Astrocyte (in vitro differentiated cells and primary cell): ENCODE data around the gene ITPRIPL1. TPM values are rescaled to one million over a fixed set of nuclear protein-coding genes. Genes with fewer than 3 reads are reported as not detected.

Experiments used
- DNase-seq: peaks from one replicate; pipeline ENCODE4 v3.0.0-alpha.2; 2010; ENCODE audit warnings: low read depth
- FAIRE-seq: peaks from 2 replicates; lab custom pipeline; 2011; peaks lifted over from hg19 to GRCh38; lab: Jason Lieb, UNC
- H2AFZ ChIP-seq: 2 replicates; pipeline ENCODE4 v1.6.0; 2012; ENCODE audit warnings: low read depth, low read length, inconsistent platforms
- H3K27ac ChIP-seq: 2 replicates; pipeline ENCODE4 v1.5.1; 2011; ENCODE audit warnings: low read depth, low read length, inconsistent platforms
- H3K27me3 ChIP-seq: 2 replicates; pipeline ENCODE4 v1.6.0; 2011; ENCODE audit warnings: low read length, inconsistent platforms; ENCODE audit not compliant: insufficient read depth
- H3K36me3 ChIP-seq: 2 replicates; pipeline ENCODE4 v1.5.1; 2011; ENCODE audit warnings: low read length, inconsistent platforms; ENCODE audit not compliant: insufficient read depth
- H3K4me1 ChIP-seq: 2 replicates; pipeline ENCODE4 v1.5.1; 2011; ENCODE audit warnings: low read length, inconsistent platforms; ENCODE audit not compliant: insufficient read depth
- H3K4me2 ChIP-seq: 2 replicates; pipeline ENCODE4 v1.6.0; 2012; ENCODE audit warnings: low read length, inconsistent platforms
- H3K4me3 ChIP-seq: 2 replicates; pipeline ENCODE4 v1.5.1; 2011; ENCODE audit warnings: low read depth, mild to moderate bottlenecking, low read length, inconsistent platforms; ENCODE audit not compliant: insufficient read depth
- H3K79me2 ChIP-seq: 2 replicates; pipeline ENCODE4 v1.6.0; 2012; ENCODE audit warnings: mild to moderate bottlenecking, low read length, inconsistent platforms; ENCODE audit not compliant: insufficient read depth
- H3K9ac ChIP-seq: 2 replicates; pipeline ENCODE4 v1.6.0; 2012; ENCODE audit warnings: mild to moderate bottlenecking, low read length, inconsistent platforms
- H3K9me3 ChIP-seq: 2 replicates; pipeline ENCODE4 v1.5.1; 2012; ENCODE audit warnings: low read depth, mild to moderate bottlenecking, low read length, inconsistent platforms; ENCODE audit not compliant: insufficient read depth
- H4K20me1 ChIP-seq: 2 replicates; pipeline ENCODE4 v1.6.0; 2012; ENCODE audit warnings: low read length, inconsistent platforms; ENCODE audit not compliant: insufficient read depth
- H3K27ac Mint-ChIP-seq: one replicate; pipeline ENCODE4 v1.8.0; 2021; ENCODE audit warnings: mild to moderate bottlenecking, mixed read lengths; ENCODE audit not compliant: unreplicated experiment
- H3K27me3 Mint-ChIP-seq: one replicate; pipeline ENCODE4 v1.8.0; 2021; ENCODE audit warnings: low read depth, mixed read lengths; ENCODE audit not compliant: unreplicated experiment
- H3K36me3 Mint-ChIP-seq: one replicate; pipeline ENCODE4 v1.8.0; 2021; ENCODE audit warnings: low read depth, mixed read lengths; ENCODE audit not compliant: unreplicated experiment
- H3K4me1 Mint-ChIP-seq: one replicate; pipeline ENCODE4 v1.8.0; 2021; ENCODE audit warnings: low read depth, mixed read lengths; ENCODE audit not compliant: unreplicated experiment
- H3K4me3 Mint-ChIP-seq: one replicate; pipeline ENCODE4 v1.8.0; 2021; ENCODE audit warnings: mild to moderate bottlenecking, moderate library complexity, mixed read lengths; ENCODE audit not compliant: unreplicated experiment
- H3K9me3 Mint-ChIP-seq: one replicate; pipeline ENCODE4 v1.8.0; 2021; ENCODE audit warnings: mild to moderate bottlenecking, mixed read lengths; ENCODE audit not compliant: unreplicated experiment
- CTCF ChIP-seq: IDR thresholded peaks from 2 replicates; pipeline ENCODE4 v1.5.1; 2011; ENCODE audit warnings: low read depth, mild to moderate bottlenecking, inconsistent platforms, low read length, moderate library complexity; ENCODE audit not compliant: insufficient read depth
- EZH2 ChIP-seq: IDR thresholded peaks from 2 replicates; pipeline ENCODE4 v1.6.1; 2012; ENCODE audit warnings: mild to moderate bottlenecking, low read length, inconsistent platforms; ENCODE audit not compliant: insufficient read depth
- total RNA-seq: library from RNA; stranded (reverse); gene quantifications from 2 replicates; pipeline ENCODE4 v1.2.1, GENCODE V29; 2021

ITPRIPL1 gene
- total RNA-seq, 1 donor from 2014 or later = 0.45 TPM

DNA sequence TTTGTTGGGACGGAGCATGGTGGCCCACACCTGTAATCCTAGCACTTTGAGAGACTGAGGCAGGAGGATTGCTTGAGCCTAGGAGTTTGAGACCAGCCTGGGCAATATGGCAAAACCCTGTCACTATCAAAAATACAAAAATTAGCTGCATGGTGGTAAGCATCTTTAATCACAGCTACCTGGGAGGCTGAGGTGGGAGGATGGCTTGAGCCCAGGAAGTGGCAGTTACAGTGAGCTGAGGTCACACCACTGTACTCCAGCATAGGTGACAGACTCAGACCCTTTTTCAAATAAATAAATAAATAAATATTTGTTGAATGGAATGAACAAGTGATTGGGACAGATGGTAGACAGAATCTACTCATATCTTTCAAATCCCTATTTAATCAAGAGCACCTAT, 5.7 kb upstream of the ITPRIPL1 start:
- no peak for FAIRE-seq
- TF ChIP-seq EZH2 = no peak
- no peak for TF ChIP-seq CTCF
- no peak overlapping the region for H3K4me2 ChIP-seq

DNA sequence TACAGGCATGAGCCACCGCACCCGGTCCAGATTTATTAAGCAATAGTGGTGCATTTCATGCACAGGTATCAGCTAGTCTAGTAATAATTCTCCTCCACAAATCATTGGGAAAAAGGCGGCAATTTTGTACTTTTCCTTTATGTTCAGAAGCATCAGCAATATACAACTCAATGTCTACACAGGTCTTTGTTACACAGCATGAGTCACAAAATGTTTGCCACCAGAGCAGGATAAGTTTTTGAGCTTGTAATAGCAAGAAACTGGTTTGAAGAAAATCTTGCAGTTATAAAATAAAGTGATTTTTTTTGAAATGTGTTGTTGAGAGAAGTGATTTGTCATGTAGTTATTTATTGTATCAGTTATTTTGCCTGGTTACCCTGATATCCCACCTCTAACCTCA, 4.8 kb upstream of the ITPRIPL1 start:
- Histone ChIP-seq H3K4me1 (peaks cover 20% of the 10 kb centered on the region), H3K4me3 (no peak overlapping the region), H3K36me3 (no peaks in the 10 kb centered on the region), H3K27ac (no peak overlapping the region), H3K9ac (no peak overlapping the region), H3K9me3 (no peaks in the 10 kb centered on the region), H3K27me3 (peaks cover 15% of the 10 kb centered on the region), H3K4me2 (no peak overlapping the region), H4K20me1 (no peaks in the 10 kb centered on the region), H2AFZ (no peak overlapping the region), H3K79me2 (no peaks in the 10 kb centered on the region)
- peaks cover 39% of the 10 kb centered on the region for H3K27me3 Mint-ChIP-seq
- TF ChIP-seq EZH2 (no peak), CTCF (no peak)
- no peak for DNase-seq
- H3K36me3 Mint-ChIP-seq = no peaks in the 10 kb centered on the region
- H3K4me1 Mint-ChIP-seq = peaks cover 4% of the 10 kb centered on the region
- FAIRE-seq = no peak
- no peak overlapping the region for H3K27ac Mint-ChIP-seq
- H3K4me3 Mint-ChIP-seq = no peak overlapping the region
- H3K9me3 Mint-ChIP-seq = no peaks in the 10 kb centered on the region

More for the DNA sequence above, 5.7 kb upstream of the ITPRIPL1 start:
- Histone ChIP-seq H4K20me1 (no peaks in the 10 kb centered on the region), H3K9me3 (no peaks in the 10 kb centered on the region), H3K79me2 (no peaks in the 10 kb centered on the region), H3K4me3 (no peak overlapping the region), H2AFZ (no peak overlapping the region), H3K4me1 (peaks cover 25% of the 10 kb centered on the region), H3K27me3 (peaks cover 15% of the 10 kb centered on the region), H3K9ac (no peak overlapping the region), H3K27ac (no peak overlapping the region), H3K36me3 (no peaks in the 10 kb centered on the region)
- H3K27me3 Mint-ChIP-seq = peaks cover 33% of the 10 kb centered on the region
- no peak overlapping the region for H3K27ac Mint-ChIP-seq
- H3K4me3 Mint-ChIP-seq = no peak overlapping the region
- DNase-seq = no peak
- H3K4me1 Mint-ChIP-seq = peaks cover 8% of the 10 kb centered on the region
- no peaks in the 10 kb centered on the region for H3K36me3 Mint-ChIP-seq
- H3K9me3 Mint-ChIP-seq = no peaks in the 10 kb centered on the region

DNA sequence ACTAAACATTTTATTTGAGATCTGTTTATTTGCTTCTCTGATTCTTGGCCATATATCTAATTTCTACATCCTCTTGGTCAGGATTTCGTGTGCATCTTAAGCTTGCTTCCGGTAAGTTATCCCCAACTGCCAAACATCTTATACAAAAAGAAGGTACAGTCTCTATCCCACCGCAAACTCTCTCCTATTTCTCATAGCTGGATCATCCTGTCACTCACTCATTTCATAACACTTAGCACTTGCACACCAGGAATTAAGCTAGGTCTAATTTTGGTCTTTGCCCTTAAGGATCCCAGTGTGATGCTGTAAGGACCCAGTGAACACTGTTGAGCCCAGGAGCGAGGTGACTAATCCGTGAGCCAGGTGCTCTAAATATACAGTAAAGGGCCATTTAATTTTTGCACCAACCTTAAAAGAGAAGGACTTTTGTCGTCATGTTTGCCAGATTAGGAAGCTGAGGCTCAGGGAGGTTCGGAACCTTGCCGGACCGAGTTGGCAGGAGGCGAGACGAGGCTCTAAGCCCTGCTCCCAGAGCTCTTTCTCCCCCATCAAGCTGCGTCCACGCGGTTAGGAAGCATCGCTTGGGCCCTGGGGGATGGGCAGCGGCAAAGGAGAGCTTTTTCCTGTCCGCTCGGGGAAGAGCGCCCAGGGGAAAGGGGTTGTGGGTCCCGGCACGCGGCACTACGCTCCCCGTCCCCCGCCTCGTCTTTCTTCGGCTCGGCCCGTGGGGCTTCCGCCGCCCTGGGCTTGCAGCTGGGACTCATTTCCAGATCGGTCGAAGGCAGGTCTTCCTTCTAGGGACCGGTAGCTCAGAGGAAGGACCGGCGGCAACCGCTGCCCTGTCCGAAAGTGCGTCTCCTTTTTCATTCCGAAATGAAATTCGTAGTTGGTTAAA, 4.1 kb upstream of the ITPRIPL1 start:
- peak overlapping the region; percentile 96 for H2AFZ ChIP-seq
- H3K9me3 Mint-ChIP-seq = peaks cover 3% of the 10 kb centered on the region
- H3K27me3 ChIP-seq = peaks cover 15% of the 10 kb centered on the region
- H3K4me2 ChIP-seq = peak overlapping the region; percentile 97
- DNase-seq (no peak), FAIRE-seq (no peak)
- no peaks in the 10 kb centered on the region for H3K36me3 ChIP-seq
- TF ChIP-seq EZH2 (no peak), CTCF (no peak)
- peaks cover 2% of the 10 kb centered on the region for H3K36me3 Mint-ChIP-seq
- no peak overlapping the region for H3K27ac ChIP-seq
- H3K9me3 ChIP-seq = no peaks in the 10 kb centered on the region
- H4K20me1 ChIP-seq = no peaks in the 10 kb centered on the region
- peak overlapping the region; percentile 62 for H3K9ac ChIP-seq
- peak overlapping the region; percentile 73 for H3K4me3 ChIP-seq
- H3K4me1 Mint-ChIP-seq = peaks cover 1% of the 10 kb centered on the region
- H3K27me3 Mint-ChIP-seq = peaks cover 46% of the 10 kb centered on the region
- peak overlapping the region; percentile 88 for H3K4me3 Mint-ChIP-seq
- peak overlapping the region; percentile 43 for H3K27ac Mint-ChIP-seq
- peaks cover 18% of the 10 kb centered on the region for H3K4me1 ChIP-seq
- no peaks in the 10 kb centered on the region for H3K79me2 ChIP-seq
